Neural cell (in vitro differentiated cells): ENCODE measurements around the gene SGIP1. TPM values are rescaled to one million over a fixed set of nuclear protein-coding genes. Genes with fewer than 3 reads are reported as not detected.
"Not testable (repeated sequence)": the region's sequence is repeated elsewhere in the genome, so short reads cannot be mapped to it uniquely, and the experiment has no call there.

Experiments
- H2AFZ ChIP-seq: fragments of 200-600, 300-800 bp; sonication (generic), shearing (Covaris generic); 2 replicates; pipeline ENCODE4 v1.6.0; 2014; ENCODE audit warnings: low read depth, mild to moderate bottlenecking, antibody characterized with exemption, low read length, moderate library complexity
- H3F3A ChIP-seq: fragments of 200-600 bp; shearing (Covaris generic); 2 replicates; pipeline ENCODE4 v1.6.1; 2016; ENCODE audit warnings: mild to moderate bottlenecking, moderate library complexity, mixed read lengths, antibody characterized with exemption, low read length; ENCODE audit not compliant: insufficient read depth, poor library complexity, severe bottlenecking
- H3K27ac ChIP-seq: fragments of 200-600, 300-800 bp; sonication (generic), shearing (Covaris generic); 2 replicates; pipeline ENCODE4 v1.5.1; 2014; ENCODE audit warnings: mild to moderate bottlenecking, low read length, moderate library complexity
- H3K27me3 ChIP-seq: fragments of 300-800, 200-600 bp; sonication (generic), shearing (Covaris generic); 2 replicates; pipeline ENCODE4 v1.6.0; 2014; ENCODE audit warnings: mild to moderate bottlenecking, low read depth, low read length, moderate library complexity; ENCODE audit not compliant: insufficient read depth
- H3K36me3 ChIP-seq: fragments of 300-800, 200-600 bp; sonication (generic), shearing (Covaris generic); 2 replicates; pipeline ENCODE4 v1.5.1; 2014; ENCODE audit warnings: mild to moderate bottlenecking, antibody characterized with exemption, low read length, moderate library complexity; ENCODE audit not compliant: insufficient read depth
- H3K4me2 ChIP-seq: fragments of 300-800, 200-600 bp; sonication (generic), shearing (Covaris generic); 2 replicates; pipeline ENCODE4 v1.6.0; 2014; ENCODE audit warnings: mild to moderate bottlenecking, low read length
- H3K4me3 ChIP-seq: fragments of 300-800, 200-600 bp; sonication (generic), shearing (Covaris generic); 2 replicates; pipeline ENCODE4 v1.5.1; 2014; ENCODE audit warnings: mild to moderate bottlenecking, low read length, moderate library complexity
- H3K79me2 ChIP-seq: fragments of 200-600 bp; shearing (Covaris generic); replicated peaks from 2 replicates; pipeline ENCODE4 v1.6.0; 2014; ENCODE audit warnings: mild to moderate bottlenecking, low read length, moderate library complexity; ENCODE audit not compliant: insufficient read depth
- H3K9ac ChIP-seq: fragments of 300-800, 200-600 bp; sonication (generic), shearing (Covaris generic); 2 replicates; pipeline ENCODE4 v1.6.1; 2016; ENCODE audit warnings: mild to moderate bottlenecking, low read length, mixed read lengths
- H3K9me2 ChIP-seq: fragments of 200-600 bp; shearing (Covaris generic); 2 replicates; pipeline ENCODE4 v1.6.1; 2016; ENCODE audit warnings: mild to moderate bottlenecking, low read length, mixed read lengths; ENCODE audit not compliant: insufficient read depth
- H3K9me3 ChIP-seq: fragments of 200-600, 300-800 bp; sonication (generic), shearing (Covaris generic); 2 replicates; pipeline ENCODE4 v1.6.1; 2016; ENCODE audit warnings: mild to moderate bottlenecking, mixed run types, low read length, moderate library complexity, mixed read lengths
- H4K20me1 ChIP-seq: fragments of 200-600 bp; shearing (Covaris generic); 2 replicates; pipeline ENCODE4 v1.6.1; 2016; ENCODE audit warnings: mild to moderate bottlenecking, mixed run types; ENCODE audit not compliant: insufficient read depth
- EP300 ChIP-seq: fragments of 450-650 bp; conservative IDR thresholded peaks from 2 replicates; pipeline ENCODE4 v1.6.1; 2014; ENCODE audit warnings: antibody characterized with exemption, mild to moderate bottlenecking, moderate library complexity; ENCODE audit not compliant: poor library complexity, severe bottlenecking
- MXI1 ChIP-seq: fragments of 450-650 bp; conservative IDR thresholded peaks from 2 replicates; pipeline ENCODE4 v1.6.1; 2014; ENCODE audit warnings: antibody characterized with exemption, mild to moderate bottlenecking; ENCODE audit not compliant: poor library complexity, severe bottlenecking
- POLR2AphosphoS5 ChIP-seq: IDR thresholded peaks from 2 replicates; pipeline ENCODE4 v1.6.1; 2012
- RAD21 ChIP-seq: fragments of 450-650 bp; conservative IDR thresholded peaks from 2 replicates; pipeline ENCODE4 v1.6.1; 2014; ENCODE audit warnings: antibody characterized with exemption, mild to moderate bottlenecking, moderate library complexity
- SMC3 ChIP-seq: fragments of 450-650 bp; conservative IDR thresholded peaks from 2 replicates; pipeline ENCODE4 v1.6.1; 2014; ENCODE audit warnings: antibody characterized with exemption, mild to moderate bottlenecking, moderate library complexity; ENCODE audit not compliant: poor library complexity
- polyA plus RNA-seq: library from polyadenylated mRNA; depleted of rRNA; stranded (reverse); fragments of >200 nt; gene quantifications from 2 replicates; pipeline ENCODE4 v1.2.3, GENCODE V29; 2014
- TF ChIP-seq, protein P1 (sequence below): fragments of 450-650 bp; IDR thresholded peaks from 2 replicates; pipeline ENCODE4 v1.5.1; 2014; ENCODE audit warnings: antibody characterized with exemption, mild to moderate bottlenecking, moderate library complexity; ENCODE audit not compliant: poor library complexity, severe bottlenecking
- TF ChIP-seq, protein P2 (sequence below): IDR thresholded peaks from 2 replicates; pipeline ENCODE4 v1.6.1; 2012; ENCODE audit warnings: borderline replicate concordance

SGIP1 gene
- polyA plus RNA-seq, 1 donor from 2014 or later, result 50.5 TPM

DNA sequence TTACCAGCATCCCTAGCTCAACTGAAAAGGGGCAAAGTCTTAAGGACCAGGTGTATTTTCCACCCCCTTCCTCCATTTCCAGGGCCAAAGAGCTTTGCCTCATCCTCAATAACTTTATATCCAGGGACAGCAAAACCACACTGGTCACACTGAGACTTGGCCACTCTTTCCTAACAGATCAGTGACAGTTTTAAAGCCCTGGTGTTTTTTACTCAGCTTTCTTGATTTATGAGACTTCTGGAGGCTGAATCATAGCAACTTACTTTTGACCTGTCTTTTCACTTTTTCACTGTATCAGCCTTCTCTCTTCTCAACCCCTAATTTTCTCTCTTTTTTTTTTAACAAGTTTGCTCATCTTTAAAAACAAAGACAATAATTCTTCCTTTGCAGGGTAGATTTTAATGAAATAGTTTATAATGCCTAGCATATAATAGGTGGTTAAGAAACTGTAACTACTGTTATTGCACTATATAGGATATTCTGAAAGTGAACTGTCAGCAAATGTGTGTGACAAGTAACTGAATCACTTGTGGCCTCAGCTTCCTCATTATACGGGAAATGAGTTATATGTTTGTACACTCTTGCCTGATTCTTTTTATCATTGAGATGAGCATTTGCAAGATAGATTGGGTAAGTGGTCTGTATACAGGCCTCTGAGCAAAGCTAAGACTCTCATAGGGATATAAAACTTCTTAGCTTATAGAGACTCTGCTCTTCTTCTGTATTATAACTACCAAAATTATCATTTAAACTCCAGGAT lies 198.6 kb downstream of the SGIP1 start:
- Histone ChIP-seq H3K27me3 (no peaks in the 10 kb centered on the region), H4K20me1 (no peaks in the 10 kb centered on the region), H3K9me3 (no peaks in the 10 kb centered on the region), H3K36me3 (no peaks in the 10 kb centered on the region), H3K9ac (no peak overlapping the region), H3F3A (no peaks in the 10 kb centered on the region), H2AFZ (no peak overlapping the region), H3K27ac (no peak overlapping the region), H3K4me3 (no peak overlapping the region), H3K9me2 (no peaks in the 10 kb centered on the region), H3K4me2 (no peak overlapping the region), H3K79me2 (no peaks in the 10 kb centered on the region)
- TF ChIP-seq MXI1 (no peak), RAD21 (no peak), EP300 (no peak)
- TF ChIP-seq, protein P1, sequence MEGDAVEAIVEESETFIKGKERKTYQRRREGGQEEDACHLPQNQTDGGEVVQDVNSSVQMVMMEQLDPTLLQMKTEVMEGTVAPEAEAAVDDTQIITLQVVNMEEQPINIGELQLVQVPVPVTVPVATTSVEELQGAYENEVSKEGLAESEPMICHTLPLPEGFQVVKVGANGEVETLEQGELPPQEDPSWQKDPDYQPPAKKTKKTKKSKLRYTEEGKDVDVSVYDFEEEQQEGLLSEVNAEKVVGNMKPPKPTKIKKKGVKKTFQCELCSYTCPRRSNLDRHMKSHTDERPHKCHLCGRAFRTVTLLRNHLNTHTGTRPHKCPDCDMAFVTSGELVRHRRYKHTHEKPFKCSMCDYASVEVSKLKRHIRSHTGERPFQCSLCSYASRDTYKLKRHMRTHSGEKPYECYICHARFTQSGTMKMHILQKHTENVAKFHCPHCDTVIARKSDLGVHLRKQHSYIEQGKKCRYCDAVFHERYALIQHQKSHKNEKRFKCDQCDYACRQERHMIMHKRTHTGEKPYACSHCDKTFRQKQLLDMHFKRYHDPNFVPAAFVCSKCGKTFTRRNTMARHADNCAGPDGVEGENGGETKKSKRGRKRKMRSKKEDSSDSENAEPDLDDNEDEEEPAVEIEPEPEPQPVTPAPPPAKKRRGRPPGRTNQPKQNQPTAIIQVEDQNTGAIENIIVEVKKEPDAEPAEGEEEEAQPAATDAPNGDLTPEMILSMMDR, result no peak
- TF ChIP-seq, protein P2, sequence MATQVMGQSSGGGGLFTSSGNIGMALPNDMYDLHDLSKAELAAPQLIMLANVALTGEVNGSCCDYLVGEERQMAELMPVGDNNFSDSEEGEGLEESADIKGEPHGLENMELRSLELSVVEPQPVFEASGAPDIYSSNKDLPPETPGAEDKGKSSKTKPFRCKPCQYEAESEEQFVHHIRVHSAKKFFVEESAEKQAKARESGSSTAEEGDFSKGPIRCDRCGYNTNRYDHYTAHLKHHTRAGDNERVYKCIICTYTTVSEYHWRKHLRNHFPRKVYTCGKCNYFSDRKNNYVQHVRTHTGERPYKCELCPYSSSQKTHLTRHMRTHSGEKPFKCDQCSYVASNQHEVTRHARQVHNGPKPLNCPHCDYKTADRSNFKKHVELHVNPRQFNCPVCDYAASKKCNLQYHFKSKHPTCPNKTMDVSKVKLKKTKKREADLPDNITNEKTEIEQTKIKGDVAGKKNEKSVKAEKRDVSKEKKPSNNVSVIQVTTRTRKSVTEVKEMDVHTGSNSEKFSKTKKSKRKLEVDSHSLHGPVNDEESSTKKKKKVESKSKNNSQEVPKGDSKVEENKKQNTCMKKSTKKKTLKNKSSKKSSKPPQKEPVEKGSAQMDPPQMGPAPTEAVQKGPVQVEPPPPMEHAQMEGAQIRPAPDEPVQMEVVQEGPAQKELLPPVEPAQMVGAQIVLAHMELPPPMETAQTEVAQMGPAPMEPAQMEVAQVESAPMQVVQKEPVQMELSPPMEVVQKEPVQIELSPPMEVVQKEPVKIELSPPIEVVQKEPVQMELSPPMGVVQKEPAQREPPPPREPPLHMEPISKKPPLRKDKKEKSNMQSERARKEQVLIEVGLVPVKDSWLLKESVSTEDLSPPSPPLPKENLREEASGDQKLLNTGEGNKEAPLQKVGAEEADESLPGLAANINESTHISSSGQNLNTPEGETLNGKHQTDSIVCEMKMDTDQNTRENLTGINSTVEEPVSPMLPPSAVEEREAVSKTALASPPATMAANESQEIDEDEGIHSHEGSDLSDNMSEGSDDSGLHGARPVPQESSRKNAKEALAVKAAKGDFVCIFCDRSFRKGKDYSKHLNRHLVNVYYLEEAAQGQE, result no peak

DNA sequence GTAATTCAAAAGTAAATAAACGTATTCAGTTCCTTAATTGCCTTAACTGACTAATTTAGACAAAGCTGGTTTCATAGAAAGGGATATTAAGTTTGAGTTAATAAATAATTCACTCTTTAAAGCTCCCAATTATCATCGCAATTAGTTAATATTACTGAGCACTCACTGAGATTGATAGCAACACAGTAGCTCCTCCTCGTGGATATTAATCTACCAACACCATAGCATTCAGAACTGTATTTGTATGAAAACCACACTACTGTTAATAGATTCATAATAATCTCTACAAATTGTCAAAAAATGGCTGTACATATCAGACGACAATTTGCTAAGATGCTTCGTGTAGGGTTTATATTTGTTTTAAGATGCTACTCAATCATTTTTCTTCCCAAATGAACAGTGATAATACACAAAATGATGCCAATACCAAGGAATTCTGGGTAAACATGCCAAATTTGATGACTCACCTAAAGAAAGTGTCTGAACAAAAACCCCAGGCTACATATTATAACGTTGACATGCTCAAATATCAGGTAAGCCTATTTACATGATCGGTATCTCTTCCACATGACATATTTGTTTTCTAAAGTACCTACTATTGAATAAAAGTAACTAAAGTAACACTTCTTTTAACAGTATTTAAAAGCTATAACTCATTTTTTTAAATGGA lies 199.5 kb downstream of the SGIP1 start:
- TF ChIP-seq EP300, result no peak
- TF ChIP-seq POLR2AphosphoS5, result no peak
- TF ChIP-seq SMC3, result no peak
- H2AFZ ChIP-seq, result no peak overlapping the region
- H4K20me1 ChIP-seq, result no peaks in the 10 kb centered on the region
- H3K4me3 ChIP-seq, result no peak overlapping the region
- H3K79me2 ChIP-seq, result no peaks in the 10 kb centered on the region
- no peaks in the 10 kb centered on the region for H3K9me3 ChIP-seq
- no peaks in the 10 kb centered on the region for H3F3A ChIP-seq
- no peaks in the 10 kb centered on the region for H3K27me3 ChIP-seq
- H3K9me2 ChIP-seq, result no peaks in the 10 kb centered on the region
- no peak overlapping the region for H3K27ac ChIP-seq
- no peak overlapping the region for H3K9ac ChIP-seq
- H3K4me2 ChIP-seq, result no peak overlapping the region
- no peaks in the 10 kb centered on the region for H3K36me3 ChIP-seq

DNA sequence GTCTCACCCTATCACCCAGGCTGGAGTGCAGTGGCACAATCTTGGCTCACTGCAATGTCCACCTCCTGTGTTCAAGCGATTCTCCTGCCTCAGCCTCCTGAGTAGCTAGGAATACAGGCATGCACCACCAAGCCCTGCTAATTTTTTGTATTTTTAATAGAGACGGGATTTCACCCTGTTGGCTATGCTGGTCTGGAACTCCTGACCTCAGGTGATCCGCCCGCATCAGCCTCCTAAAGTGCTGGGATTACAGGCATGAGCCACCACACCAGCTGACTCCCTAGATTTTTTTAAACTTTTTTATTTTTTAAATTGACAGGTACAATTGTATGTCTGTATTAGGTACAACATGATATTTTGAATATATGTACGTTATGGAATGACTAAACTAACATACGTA lies 200.6 kb downstream of the SGIP1 start:
- H3K27ac ChIP-seq, H3K4me3 ChIP-seq, H3K9me2 ChIP-seq, H3K4me2 ChIP-seq, H2AFZ ChIP-seq, H3F3A ChIP-seq, H3K27me3 ChIP-seq, H3K9me3 ChIP-seq, H3K9ac ChIP-seq, H3K36me3 ChIP-seq, H4K20me1 ChIP-seq, H3K79me2 ChIP-seq: not testable (repeated sequence)
